Measurements from ENCODE around the gene SLC44A5. TPM values are rescaled to one million over a fixed set of nuclear protein-coding genes. Genes with fewer than 3 reads are reported as not detected.

The SLC44A5 gene
- total and polyA plus RNA-seq, 2 experiments from 2014 or later = 3.3 to 11.7 TPM

GRCh38 chr1:75461808-75462325 is 149.0 kb downstream of the SLC44A5 start:
- no peaks in the 10 kb centered on the region for H3K36me3 ChIP-seq (ENCODE audit: insufficient read depth)
- H3K4me2 ChIP-seq = no peak overlapping the region
- H2AFZ ChIP-seq = no peak overlapping the region
- Mint-ChIP-seq H3K4me3 (no peak overlapping the region), H3K36me3 (ENCODE audit: low read depth) (peaks cover 3% of the 10 kb centered on the region; the same call in 1 of the 3 replicates), H3K9me3 (peaks cover 7% of the 10 kb centered on the region; the same call in 2 of the 3 replicates), H3K27me3 (ENCODE audit: insufficient read depth, low read depth, poor library complexity) (no peaks in the 10 kb centered on the region), H3K4me1 (no peaks in the 10 kb centered on the region), H3K27ac (no peak overlapping the region)
- H3K9me2 ChIP-seq (ENCODE audit: insufficient read depth) = no peaks in the 10 kb centered on the region
- no peak overlapping the region for H3K27ac ChIP-seq (ENCODE audit: low read depth)
- DNase-seq (ENCODE audit: low spot score) (no peak), ATAC-seq (no peak)
- H3F3A ChIP-seq (replicated peaks; ENCODE audit: low read depth) = no peaks in the 10 kb centered on the region
- H3K27me3 ChIP-seq (ENCODE audit: insufficient read depth) = no peaks in the 10 kb centered on the region
- no peak overlapping the region for H3K4me3 ChIP-seq
- no peaks in the 10 kb centered on the region for H3K79me2 ChIP-seq (replicated peaks; ENCODE audit: insufficient read depth)
- no peak for TF ChIP-seq STAT1 (IDR thresholded peaks at IDR 0.05; ENCODE audit: unreplicated experiment)
- TF ChIP-seq ZNF114 (CRISPR knock-in tag; IDR thresholded peaks at IDR 0.05) = no peak
- no peak for TF ChIP-seq EZH2 (IDR thresholded peaks at IDR 0.05; ENCODE audit: low read depth, unreplicated experiment)
- TF ChIP-seq REST (IDR thresholded peaks at IDR 0.05; ENCODE audit: unreplicated experiment) = no peak
- TF ChIP-seq JUNB (IDR thresholded peaks at IDR 0.05; ENCODE audit: unreplicated experiment) = no peak
- no peak for TF ChIP-seq CREB1 (CRISPR knock-in tag; IDR thresholded peaks at IDR 0.05; ENCODE audit: low read depth)
- TF ChIP-seq EZH2phosphoT487 (IDR thresholded peaks at IDR 0.05; ENCODE audit: unreplicated experiment) = no peak
- TF ChIP-seq NANOG (IDR thresholded peaks at IDR 0.05; ENCODE audit: borderline replicate concordance) = no peak
- no peak for TF ChIP-seq CTCF (conservative IDR thresholded peaks at IDR 0.05; ENCODE audit: low read depth in 2 of 2)
- TF ChIP-seq POLR2AphosphoS5 (IDR thresholded peaks at IDR 0.05; ENCODE audit: low read depth) = no peak
- TF ChIP-seq, protein P1, sequence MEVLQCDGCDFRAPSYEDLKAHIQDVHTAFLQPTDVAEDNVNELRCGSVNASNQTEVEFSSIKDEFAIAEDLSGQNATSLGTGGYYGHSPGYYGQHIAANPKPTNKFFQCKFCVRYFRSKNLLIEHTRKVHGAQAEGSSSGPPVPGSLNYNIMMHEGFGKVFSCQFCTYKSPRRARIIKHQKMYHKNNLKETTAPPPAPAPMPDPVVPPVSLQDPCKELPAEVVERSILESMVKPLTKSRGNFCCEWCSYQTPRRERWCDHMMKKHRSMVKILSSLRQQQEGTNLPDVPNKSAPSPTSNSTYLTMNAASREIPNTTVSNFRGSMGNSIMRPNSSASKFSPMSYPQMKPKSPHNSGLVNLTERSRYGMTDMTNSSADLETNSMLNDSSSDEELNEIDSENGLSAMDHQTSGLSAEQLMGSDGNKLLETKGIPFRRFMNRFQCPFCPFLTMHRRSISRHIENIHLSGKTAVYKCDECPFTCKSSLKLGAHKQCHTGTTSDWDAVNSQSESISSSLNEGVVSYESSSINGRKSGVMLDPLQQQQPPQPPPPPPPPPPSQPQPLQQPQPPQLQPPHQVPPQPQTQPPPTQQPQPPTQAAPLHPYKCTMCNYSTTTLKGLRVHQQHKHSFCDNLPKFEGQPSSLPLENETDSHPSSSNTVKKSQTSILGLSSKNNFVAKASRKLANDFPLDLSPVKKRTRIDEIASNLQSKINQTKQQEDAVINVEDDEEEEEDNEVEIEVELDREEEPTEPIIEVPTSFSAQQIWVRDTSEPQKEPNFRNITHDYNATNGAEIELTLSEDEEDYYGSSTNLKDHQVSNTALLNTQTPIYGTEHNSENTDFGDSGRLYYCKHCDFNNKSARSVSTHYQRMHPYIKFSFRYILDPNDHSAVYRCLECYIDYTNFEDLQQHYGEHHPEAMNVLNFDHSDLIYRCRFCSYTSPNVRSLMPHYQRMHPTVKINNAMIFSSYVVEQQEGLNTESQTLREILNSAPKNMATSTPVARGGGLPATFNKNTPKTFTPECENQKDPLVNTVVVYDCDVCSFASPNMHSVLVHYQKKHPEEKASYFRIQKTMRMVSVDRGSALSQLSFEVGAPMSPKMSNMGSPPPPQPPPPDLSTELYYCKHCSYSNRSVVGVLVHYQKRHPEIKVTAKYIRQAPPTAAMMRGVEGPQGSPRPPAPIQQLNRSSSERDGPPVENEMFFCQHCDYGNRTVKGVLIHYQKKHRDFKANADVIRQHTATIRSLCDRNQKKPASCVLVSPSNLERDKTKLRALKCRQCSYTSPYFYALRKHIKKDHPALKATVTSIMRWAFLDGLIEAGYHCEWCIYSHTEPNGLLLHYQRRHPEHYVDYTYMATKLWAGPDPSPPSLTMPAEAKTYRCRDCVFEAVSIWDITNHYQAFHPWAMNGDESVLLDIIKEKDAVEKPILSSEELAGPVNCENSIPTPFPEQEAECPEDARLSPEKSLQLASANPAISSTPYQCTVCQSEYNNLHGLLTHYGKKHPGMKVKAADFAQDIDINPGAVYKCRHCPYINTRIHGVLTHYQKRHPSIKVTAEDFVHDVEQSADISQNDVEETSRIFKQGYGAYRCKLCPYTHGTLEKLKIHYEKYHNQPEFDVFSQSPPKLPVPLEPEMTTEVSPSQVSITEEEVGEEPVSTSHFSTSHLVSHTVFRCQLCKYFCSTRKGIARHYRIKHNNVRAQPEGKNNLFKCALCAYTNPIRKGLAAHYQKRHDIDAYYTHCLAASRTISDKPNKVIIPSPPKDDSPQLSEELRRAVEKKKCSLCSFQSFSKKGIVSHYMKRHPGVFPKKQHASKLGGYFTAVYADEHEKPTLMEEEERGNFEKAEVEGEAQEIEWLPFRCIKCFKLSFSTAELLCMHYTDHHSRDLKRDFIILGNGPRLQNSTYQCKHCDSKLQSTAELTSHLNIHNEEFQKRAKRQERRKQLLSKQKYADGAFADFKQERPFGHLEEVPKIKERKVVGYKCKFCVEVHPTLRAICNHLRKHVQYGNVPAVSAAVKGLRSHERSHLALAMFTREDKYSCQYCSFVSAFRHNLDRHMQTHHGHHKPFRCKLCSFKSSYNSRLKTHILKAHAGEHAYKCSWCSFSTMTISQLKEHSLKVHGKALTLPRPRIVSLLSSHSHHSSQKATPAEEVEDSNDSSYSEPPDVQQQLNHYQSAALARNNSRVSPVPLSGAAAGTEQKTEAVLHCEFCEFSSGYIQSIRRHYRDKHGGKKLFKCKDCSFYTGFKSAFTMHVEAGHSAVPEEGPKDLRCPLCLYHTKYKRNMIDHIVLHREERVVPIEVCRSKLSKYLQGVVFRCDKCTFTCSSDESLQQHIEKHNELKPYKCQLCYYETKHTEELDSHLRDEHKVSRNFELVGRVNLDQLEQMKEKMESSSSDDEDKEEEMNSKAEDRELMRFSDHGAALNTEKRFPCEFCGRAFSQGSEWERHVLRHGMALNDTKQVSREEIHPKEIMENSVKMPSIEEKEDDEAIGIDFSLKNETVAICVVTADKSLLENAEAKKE (CRISPR knock-in tag; IDR thresholded peaks at IDR 0.05) = no peak
- no peak for TF ChIP-seq ZNF331 (CRISPR knock-in tag; IDR thresholded peaks at IDR 0.05; ENCODE audit: low read depth)
- no peak for TF ChIP-seq ETS1 (IDR thresholded peaks at IDR 0.05)
- H4K20me1 ChIP-seq (replicated peaks; ENCODE audit: insufficient read depth) = no peaks in the 10 kb centered on the region
- no peaks in the 10 kb centered on the region for H3K4me1 ChIP-seq (ENCODE audit: insufficient read depth)
